PC-3 (cell line): ENCODE measurements around the gene RGPD4. TPM values are rescaled to one million over a fixed set of nuclear protein-coding genes. Genes with fewer than 3 reads are reported as not detected.
A peak's percentile ranks its signal among the peaks of the same experiment; 100 is the strongest.

Experiments used
- ATAC-seq: fragments of 200-7000 bp; cut with Tn5 transposase; 2 replicates; pipeline ENCODE4 v1.9.1; 2020; ENCODE audit warnings: mild to moderate bottlenecking, moderate library complexity
- BruUV-seq: library from RNA; stranded (reverse); fragments of 400-500 nt; replicated peaks from 2 replicates; lab custom pipeline; 2021; lab: Mats Ljungman, UMichigan
- CTCF ChIA-PET: fragments of 300-600 bp; sonication (Branson Sonifier 250); formaldehyde crosslinking; loops from one replicate; lab custom pipeline; 2022; ENCODE audit warnings: antibody characterized with exemption; lab: Charles Lee
- POLR2A ChIA-PET: fragments of 300-600 bp; sonication (Branson Sonifier 250); formaldehyde crosslinking; loops from one replicate; lab custom pipeline; 2022; ENCODE audit warnings: antibody characterized with exemption; ENCODE audit not compliant: unreplicated experiment; lab: Charles Lee
- DNase-seq: peaks from one replicate; pipeline ENCODE4 v3.0.0-alpha.2; 2015
- H2AFZ ChIP-seq: fragments of 300-600 bp; sonication (generic); 2 replicates; pipeline ENCODE4 v1.6.0; 2016; ENCODE audit warnings: antibody characterized with exemption, low read length
- H3F3A ChIP-seq: fragments of 300-600 bp; sonication (generic); one replicate; pipeline ENCODE4 v1.6.0; 2017; ENCODE audit warnings: antibody characterized with exemption, low read length, control low read depth, mild to moderate bottlenecking; ENCODE audit not compliant: unreplicated experiment
- H3K27ac ChIP-seq: fragments of 300-600 bp; sonication (generic); 2 replicates; pipeline ENCODE4 v1.5.1; 2016; ENCODE audit warnings: mild to moderate bottlenecking, low read length
- H3K27me3 ChIP-seq: fragments of 300-600 bp; sonication (generic); 2 replicates; pipeline ENCODE4 v1.6.1; 2016; ENCODE audit warnings: low read length, mixed read lengths
- H3K36me3 ChIP-seq: fragments of 300-600 bp; sonication (generic); 2 replicates; pipeline ENCODE4 v1.6.1; 2016; ENCODE audit warnings: low read depth, mixed run types, low read length, mixed read lengths
- H3K4me1 ChIP-seq: fragments of 300-600 bp; sonication (generic); 2 replicates; pipeline ENCODE4 v1.5.1; 2016; ENCODE audit warnings: low read length; ENCODE audit not compliant: insufficient read depth
- H3K4me2 ChIP-seq: fragments of 300-600 bp; sonication (generic); 2 replicates; pipeline ENCODE4 v1.6.0; 2016; ENCODE audit warnings: low read length
- H3K4me3 ChIP-seq: fragments of 300-600 bp; sonication (generic); 2 replicates; pipeline ENCODE4 v1.5.1; 2016; ENCODE audit warnings: mild to moderate bottlenecking, low read length, mixed read lengths
- H3K79me2 ChIP-seq: fragments of 300-600 bp; sonication (generic); 2 replicates; pipeline ENCODE4 v1.6.1; 2017; ENCODE audit warnings: low read length, mixed read lengths
- H3K9ac ChIP-seq: fragments of 300-600 bp; sonication (generic); 2 replicates; pipeline ENCODE4 v1.6.0; 2016; ENCODE audit warnings: mild to moderate bottlenecking, low read length
- H3K9me2 ChIP-seq: fragments of 300-600 bp; sonication (generic); replicated peaks from 2 replicates; pipeline ENCODE4 v1.6.1; 2016; ENCODE audit warnings: mixed run types, low read length, mixed read lengths
- H3K9me3 ChIP-seq: fragments of 300-600 bp; sonication (generic); 2 replicates; pipeline ENCODE4 v1.6.1; 2016; ENCODE audit warnings: low read length, mixed read lengths
- H4K20me1 ChIP-seq: fragments of 300-600 bp; sonication (generic); 2 replicates; pipeline ENCODE4 v1.6.1; 2016; ENCODE audit warnings: low read length, mixed read lengths
- EZH2 ChIP-seq: fragments of 300-600 bp; sonication (generic); IDR thresholded peaks from one replicate; pipeline ENCODE4 v1.6.1; 2017; ENCODE audit warnings: antibody characterized with exemption, mild to moderate bottlenecking, low read length; ENCODE audit not compliant: unreplicated experiment
- EZH2phosphoT487 ChIP-seq: fragments of 300-600 bp; sonication (generic); IDR thresholded peaks from 2 replicates; pipeline ENCODE4 v1.6.1; 2018; ENCODE audit warnings: mild to moderate bottlenecking, antibody characterized with exemption, low read length, borderline replicate concordance
- intact Hi-C: fragments of 100-400 bp; cut with micrococcal nuclease; formaldehyde crosslinking; loops from 2 replicates; pipeline ENCODE4 v1.9.0; 2023
- total RNA-seq: library from RNA; depleted of rRNA; stranded (reverse); fragments of >200 nt; gene quantifications from 2 replicates; pipeline ENCODE4 v1.2.3, GENCODE V29; 2014
- TF ChIP-seq, protein P1 (sequence below): fragments of 300-600 bp; sonication (generic); conservative IDR thresholded peaks from 2 replicates; pipeline ENCODE4 v1.5.1; 2017; ENCODE audit warnings: antibody characterized with exemption, low read depth, mild to moderate bottlenecking, low read length

The RGPD4 gene
- total RNA-seq, 1 experiment from 2014 or later = not detected

GRCh38 chr2:107804608-107805498 is 21.8 kb upstream of the RGPD4 start:
- intact Hi-C loops = loop anchor here (10.0 kb wide), 1 partner anchor 150 kb away; no protein-coding TSS in a partner anchor
- no peak overlapping the region for H3K4me2 ChIP-seq
- no TSS peak for BruUV-seq
- no peaks in the 10 kb centered on the region for H3K27me3 ChIP-seq
- H3K36me3 ChIP-seq = no peaks in the 10 kb centered on the region
- H3K27ac ChIP-seq = no peak overlapping the region
- H3K9me3 ChIP-seq = no peaks in the 10 kb centered on the region
- CTCF ChIA-PET = no interaction called here
- POLR2A ChIA-PET = no interaction called here
- H4K20me1 ChIP-seq = no peaks in the 10 kb centered on the region
- ATAC-seq (no peak), DNase-seq (peak; percentile 63)
- no peak overlapping the region for H2AFZ ChIP-seq
- no peaks in the 10 kb centered on the region for H3K9me2 ChIP-seq
- TF ChIP-seq EZH2phosphoT487 (no peak), EZH2 (no peak)
- TF ChIP-seq, protein P1, sequence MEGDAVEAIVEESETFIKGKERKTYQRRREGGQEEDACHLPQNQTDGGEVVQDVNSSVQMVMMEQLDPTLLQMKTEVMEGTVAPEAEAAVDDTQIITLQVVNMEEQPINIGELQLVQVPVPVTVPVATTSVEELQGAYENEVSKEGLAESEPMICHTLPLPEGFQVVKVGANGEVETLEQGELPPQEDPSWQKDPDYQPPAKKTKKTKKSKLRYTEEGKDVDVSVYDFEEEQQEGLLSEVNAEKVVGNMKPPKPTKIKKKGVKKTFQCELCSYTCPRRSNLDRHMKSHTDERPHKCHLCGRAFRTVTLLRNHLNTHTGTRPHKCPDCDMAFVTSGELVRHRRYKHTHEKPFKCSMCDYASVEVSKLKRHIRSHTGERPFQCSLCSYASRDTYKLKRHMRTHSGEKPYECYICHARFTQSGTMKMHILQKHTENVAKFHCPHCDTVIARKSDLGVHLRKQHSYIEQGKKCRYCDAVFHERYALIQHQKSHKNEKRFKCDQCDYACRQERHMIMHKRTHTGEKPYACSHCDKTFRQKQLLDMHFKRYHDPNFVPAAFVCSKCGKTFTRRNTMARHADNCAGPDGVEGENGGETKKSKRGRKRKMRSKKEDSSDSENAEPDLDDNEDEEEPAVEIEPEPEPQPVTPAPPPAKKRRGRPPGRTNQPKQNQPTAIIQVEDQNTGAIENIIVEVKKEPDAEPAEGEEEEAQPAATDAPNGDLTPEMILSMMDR = no peak
- H3K4me1 ChIP-seq = peaks cover 17% of the 10 kb centered on the region
- H3K79me2 ChIP-seq = no peaks in the 10 kb centered on the region
- no peak overlapping the region for H3K9ac ChIP-seq
- no peak overlapping the region for H3K4me3 ChIP-seq
- no peaks in the 10 kb centered on the region for H3F3A ChIP-seq

GRCh38 chr2:107806901-107807300 is 19.8 kb upstream of the RGPD4 start:
- no TSS peak for BruUV-seq
- H3F3A ChIP-seq = no peaks in the 10 kb centered on the region
- no peak overlapping the region for H3K4me2 ChIP-seq
- H3K4me1 ChIP-seq = peaks cover 36% of the 10 kb centered on the region
- no peak overlapping the region for H3K4me3 ChIP-seq
- intact Hi-C loops = loop anchor here (10.0 kb wide), 1 partner anchor 152 kb away; no protein-coding TSS in a partner anchor
- no peaks in the 10 kb centered on the region for H4K20me1 ChIP-seq
- POLR2A ChIA-PET = no interaction called here
- H3K79me2 ChIP-seq = no peaks in the 10 kb centered on the region
- H3K9me3 ChIP-seq = no peaks in the 10 kb centered on the region
- ATAC-seq (no peak), DNase-seq (no peak)
- H3K9me2 ChIP-seq = no peaks in the 10 kb centered on the region
- H2AFZ ChIP-seq = no peak overlapping the region
- no peaks in the 10 kb centered on the region for H3K27me3 ChIP-seq
- CTCF ChIA-PET = no interaction called here
- no peak overlapping the region for H3K27ac ChIP-seq
- H3K36me3 ChIP-seq = no peaks in the 10 kb centered on the region
- H3K9ac ChIP-seq = no peak overlapping the region
- TF ChIP-seq, protein P1 = no peak
- TF ChIP-seq EZH2 (no peak), EZH2phosphoT487 (no peak)

GRCh38 chr2:107807988-107808387 is 18.7 kb upstream of the RGPD4 start:
- H3K36me3 ChIP-seq = no peaks in the 10 kb centered on the region
- H3K9ac ChIP-seq = no peak overlapping the region
- peaks cover 40% of the 10 kb centered on the region for H3K4me1 ChIP-seq
- peak overlapping the region; percentile 45 for H3K27ac ChIP-seq
- H3K79me2 ChIP-seq = no peaks in the 10 kb centered on the region
- H4K20me1 ChIP-seq = no peaks in the 10 kb centered on the region
- H3F3A ChIP-seq = no peaks in the 10 kb centered on the region
- BruUV-seq = no TSS peak
- no peak overlapping the region for H3K4me3 ChIP-seq
- CTCF ChIA-PET = no interaction called here
- H3K27me3 ChIP-seq = no peaks in the 10 kb centered on the region
- POLR2A ChIA-PET = no interaction called here
- ATAC-seq = no peak
- no peak overlapping the region for H3K4me2 ChIP-seq
- no peak overlapping the region for H2AFZ ChIP-seq
- intact Hi-C loops = loop anchor here (10.0 kb wide), 1 partner anchor 153 kb away; no protein-coding TSS in a partner anchor
- H3K9me3 ChIP-seq = no peaks in the 10 kb centered on the region
- TF ChIP-seq EZH2 (no peak), EZH2phosphoT487 (no peak)
- TF ChIP-seq, protein P1 = no peak
- DNase-seq = no peak
- H3K9me2 ChIP-seq = no peaks in the 10 kb centered on the region
